OCI-LY7 (cell line): Measurements from ENCODE around the gene GRB7. TPM values are rescaled to one million over a fixed set of nuclear protein-coding genes. Genes with fewer than 3 reads are reported as not detected.
A peak's percentile ranks its signal among the peaks of the same experiment; 100 is the strongest.

Experiments
- BruUV-seq: library from RNA; stranded (reverse); fragments of 400-500 nt; replicated peaks from 2 replicates; lab custom pipeline; 2021; lab: Mats Ljungman, UMichigan
- CTCF ChIA-PET: fragments of 300-600 bp; sonication (Branson Sonifier 250); formaldehyde crosslinking; loops from one replicate; lab custom pipeline; 2022; ENCODE audit warnings: antibody characterized with exemption; ENCODE audit not compliant: unreplicated experiment; lab: Charles Lee
- POLR2A ChIA-PET: fragments of 300-600 bp; sonication (Branson Sonifier 250); formaldehyde crosslinking; loops from one replicate; lab custom pipeline; 2022; ENCODE audit warnings: antibody characterized with exemption; lab: Charles Lee
- DNase-seq: peaks from one replicate; pipeline ENCODE4 v3.0.0-alpha.2; 2015; ENCODE audit warnings: low spot score
- H2AFZ ChIP-seq: fragments of 200-600 bp; sonication (generic), shearing (Covaris generic); 2 replicates; pipeline ENCODE4 v1.6.1; 2014; ENCODE audit warnings: mild to moderate bottlenecking, antibody characterized with exemption, low read length, moderate library complexity
- H3K27ac ChIP-seq: fragments of 200-600 bp; sonication (generic); 2 replicates; pipeline ENCODE4 v1.5.1; 2014; ENCODE audit warnings: mixed run types, low read depth, mild to moderate bottlenecking, moderate library complexity, low read length, inconsistent platforms; ENCODE audit not compliant: poor library complexity, severe bottlenecking
- H3K36me3 ChIP-seq: fragments of 200-600 bp; sonication (generic); 2 replicates; pipeline ENCODE4 v1.6.1; 2014; ENCODE audit warnings: mild to moderate bottlenecking, antibody characterized with exemption, low read length, moderate library complexity, mixed read lengths; ENCODE audit not compliant: insufficient read depth
- H3K4me1 ChIP-seq: fragments of 200-600 bp; sonication (generic); 2 replicates; pipeline ENCODE4 v1.5.1; 2014; ENCODE audit warnings: mild to moderate bottlenecking, low read length; ENCODE audit not compliant: insufficient read depth, poor library complexity, severe bottlenecking
- H3K4me2 ChIP-seq: fragments of 200-600 bp; sonication (generic); 2 replicates; pipeline ENCODE4 v1.6.1; 2014; ENCODE audit warnings: mild to moderate bottlenecking, low read length
- H3K4me3 ChIP-seq: fragments of 200-600 bp; sonication (generic); 2 replicates; pipeline ENCODE4 v1.5.1; 2014; ENCODE audit warnings: mild to moderate bottlenecking, low read depth, low read length; ENCODE audit not compliant: poor library complexity, severe bottlenecking
- H3K79me2 ChIP-seq: fragments of 200-600 bp; sonication (generic); 2 replicates; pipeline ENCODE4 v1.6.1; 2016; ENCODE audit warnings: low read depth, mild to moderate bottlenecking, low read length, moderate library complexity, mixed read lengths; ENCODE audit not compliant: insufficient read depth
- H3K9me2 ChIP-seq: fragments of 200-600 bp; sonication (generic); 2 replicates; pipeline ENCODE4 v1.6.1; 2016; ENCODE audit warnings: mild to moderate bottlenecking, low read length, mixed read lengths; ENCODE audit not compliant: insufficient read depth
- H3K9me3 ChIP-seq: fragments of 200-600 bp; sonication (generic); 2 replicates; pipeline ENCODE4 v1.6.1; 2014; ENCODE audit warnings: mild to moderate bottlenecking, mixed run types, low read length, mixed read lengths
- H4K20me1 ChIP-seq: fragments of 200-600 bp; sonication (generic); 2 replicates; pipeline ENCODE4 v1.6.1; 2014; ENCODE audit warnings: mild to moderate bottlenecking, antibody characterized with exemption, low read length, moderate library complexity, mixed read lengths; ENCODE audit not compliant: insufficient read depth
- EZH2phosphoT487 ChIP-seq: fragments of 200-600 bp; sonication (generic); IDR thresholded peaks from 2 replicates; pipeline ENCODE4 v1.6.1; 2018; ENCODE audit warnings: low read depth, borderline replicate concordance, mild to moderate bottlenecking, mixed run types, antibody characterized with exemption, low read length, moderate library complexity, mixed read lengths
- intact Hi-C: fragments of 100-400 bp; cut with micrococcal nuclease; formaldehyde crosslinking; loops from one replicate; pipeline ENCODE4 v1.10.0; 2022; ENCODE audit not compliant: unreplicated experiment
- total RNA-seq, 2 experiments: library from RNA; depleted of rRNA in 1 of 2; stranded (reverse); fragments of >200 nt in 1 of 2; shearing (Covaris generic) in 1 of 2; gene quantifications; 2 replicates each; pipeline ENCODE4 v1.2.3, GENCODE V29; 2014 to 2022
- TF ChIP-seq, protein P1 (sequence below): fragments of 200-600 bp; sonication (generic); conservative IDR thresholded peaks from 2 replicates; pipeline ENCODE4 v1.5.1; 2014; ENCODE audit warnings: mild to moderate bottlenecking, antibody characterized with exemption, low read length, moderate library complexity, mixed read lengths

The GRB7 gene
- total RNA-seq, 2 experiments from 2014 or later, result 0.25 TPM; not detected in 1

DNA sequence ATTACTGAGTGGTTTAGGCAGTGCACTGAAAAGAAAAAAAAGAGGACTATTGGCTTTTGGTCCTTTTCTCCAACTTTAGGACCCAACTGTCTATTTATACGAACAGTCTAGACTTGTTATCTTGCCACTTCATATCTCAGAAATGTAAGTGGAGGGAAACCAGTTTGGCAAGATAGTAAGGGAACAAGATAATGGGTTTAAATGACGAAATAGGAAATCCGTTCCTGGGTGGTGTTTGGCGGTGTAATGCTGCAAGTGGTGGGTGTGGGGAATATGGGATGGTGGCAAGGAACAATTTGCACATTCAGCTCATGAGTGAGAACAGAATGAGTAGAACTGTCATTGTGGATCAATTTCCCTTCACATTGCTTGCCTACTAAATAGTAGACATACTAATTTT is 44.7 kb downstream of the GRB7 start:
- no peak for TF ChIP-seq EZH2phosphoT487
- TF ChIP-seq, protein P1, sequence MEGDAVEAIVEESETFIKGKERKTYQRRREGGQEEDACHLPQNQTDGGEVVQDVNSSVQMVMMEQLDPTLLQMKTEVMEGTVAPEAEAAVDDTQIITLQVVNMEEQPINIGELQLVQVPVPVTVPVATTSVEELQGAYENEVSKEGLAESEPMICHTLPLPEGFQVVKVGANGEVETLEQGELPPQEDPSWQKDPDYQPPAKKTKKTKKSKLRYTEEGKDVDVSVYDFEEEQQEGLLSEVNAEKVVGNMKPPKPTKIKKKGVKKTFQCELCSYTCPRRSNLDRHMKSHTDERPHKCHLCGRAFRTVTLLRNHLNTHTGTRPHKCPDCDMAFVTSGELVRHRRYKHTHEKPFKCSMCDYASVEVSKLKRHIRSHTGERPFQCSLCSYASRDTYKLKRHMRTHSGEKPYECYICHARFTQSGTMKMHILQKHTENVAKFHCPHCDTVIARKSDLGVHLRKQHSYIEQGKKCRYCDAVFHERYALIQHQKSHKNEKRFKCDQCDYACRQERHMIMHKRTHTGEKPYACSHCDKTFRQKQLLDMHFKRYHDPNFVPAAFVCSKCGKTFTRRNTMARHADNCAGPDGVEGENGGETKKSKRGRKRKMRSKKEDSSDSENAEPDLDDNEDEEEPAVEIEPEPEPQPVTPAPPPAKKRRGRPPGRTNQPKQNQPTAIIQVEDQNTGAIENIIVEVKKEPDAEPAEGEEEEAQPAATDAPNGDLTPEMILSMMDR, result no peak
- 0 out of 2 replicates have a peak overlapping the region, but pooled peaks have one; percentile 60 for H3K4me2 ChIP-seq
- no TSS peak for BruUV-seq
- H3K4me1 ChIP-seq, result peaks cover 83% of the 10 kb centered on the region
- H4K20me1 ChIP-seq, result no peaks in the 10 kb centered on the region
- ChIA-PET POLR2A (interaction anchor here (0.6 to 7.5 kb wide), 4 partner anchors 10 to 323 kb away, joined by 3 to 70 read pairs (median 14); no protein-coding TSS in a partner anchor), CTCF (no interaction called here)
- no peak for DNase-seq
- H3K4me3 ChIP-seq, result no peak overlapping the region
- H2AFZ ChIP-seq, result no peak overlapping the region
- H3K9me2 ChIP-seq, result no peaks in the 10 kb centered on the region
- no peaks in the 10 kb centered on the region for H3K9me3 ChIP-seq
- H3K27ac ChIP-seq, result peak overlapping the region; percentile 5
- intact Hi-C loops, result no loop called here
- peaks cover 73% of the 10 kb centered on the region for H3K79me2 ChIP-seq
- H3K36me3 ChIP-seq, result peaks cover 88% of the 10 kb centered on the region

DNA sequence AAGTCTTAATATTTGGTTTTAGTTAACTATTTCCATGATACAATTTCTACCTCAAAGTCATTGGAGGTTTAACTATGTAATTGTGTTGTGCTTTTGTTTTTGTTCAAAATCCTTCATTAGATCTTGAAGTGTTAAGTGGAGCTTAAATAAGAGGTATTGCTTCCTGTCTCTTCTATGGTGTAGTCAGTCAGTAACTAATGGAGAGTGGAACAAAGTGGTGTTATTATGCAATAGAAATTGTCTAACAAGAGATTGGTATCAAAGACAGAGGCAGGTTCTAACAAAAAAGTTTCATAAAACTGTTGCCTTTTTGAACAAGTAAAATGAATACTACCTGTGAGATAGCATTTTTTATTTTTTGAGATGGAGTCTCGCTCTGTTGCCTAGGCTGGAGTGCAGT is 45.2 kb downstream of the GRB7 start:
- H3K36me3 ChIP-seq, result peaks cover 89% of the 10 kb centered on the region
- no peak for DNase-seq
- H3K9me3 ChIP-seq, result no peaks in the 10 kb centered on the region
- intact Hi-C loops, result no loop called here
- no TSS peak for BruUV-seq
- H3K4me3 ChIP-seq, result no peak overlapping the region
- H3K4me2 ChIP-seq, result no peak overlapping the region; the same call in 1 of the 2 replicates
- no peaks in the 10 kb centered on the region for H3K9me2 ChIP-seq
- no peaks in the 10 kb centered on the region for H4K20me1 ChIP-seq
- no peak for TF ChIP-seq EZH2phosphoT487
- TF ChIP-seq, protein P1, result no peak
- H2AFZ ChIP-seq, result no peak overlapping the region
- ChIA-PET CTCF (no interaction called here), POLR2A (interaction anchor here (0.6 to 7.5 kb wide), 2 partner anchors 10 to 70 kb away, joined by 3 to 70 read pairs; no protein-coding TSS in a partner anchor)
- H3K4me1 ChIP-seq, result peaks cover 84% of the 10 kb centered on the region
- peaks cover 72% of the 10 kb centered on the region for H3K79me2 ChIP-seq
- H3K27ac ChIP-seq, result peak overlapping the region; percentile 5

DNA sequence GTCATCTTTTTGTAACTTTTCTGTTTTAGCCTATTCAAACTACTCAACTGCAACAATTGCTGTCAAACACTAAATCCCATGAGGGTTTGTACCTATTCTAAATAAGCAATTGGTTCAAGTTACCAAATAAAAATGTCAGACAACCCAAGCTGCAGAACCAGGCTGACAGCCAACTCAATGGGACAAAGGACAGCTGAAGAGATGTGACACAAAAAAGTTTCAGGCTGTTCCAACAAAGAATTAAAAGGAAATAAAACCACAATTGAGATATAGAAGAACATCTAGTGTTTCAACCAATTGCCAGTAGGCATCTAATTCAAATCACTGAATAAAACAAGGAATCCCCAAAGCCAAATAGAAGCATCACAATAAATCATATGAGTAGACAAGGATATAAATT is 49.3 kb downstream of the GRB7 start:
- Histone ChIP-seq H3K36me3 (peaks cover 98% of the 10 kb centered on the region), H4K20me1 (no peaks in the 10 kb centered on the region), H2AFZ (no peak overlapping the region), H3K9me3 (no peaks in the 10 kb centered on the region), H3K4me2 (peak overlapping the region; percentile 37), H3K9me2 (no peaks in the 10 kb centered on the region), H3K4me3 (no peak overlapping the region), H3K79me2 (peaks cover 53% of the 10 kb centered on the region; the same call in 1 of the 2 replicates), H3K4me1 (peaks cover 78% of the 10 kb centered on the region), H3K27ac (peak overlapping the region; percentile 56)
- TF ChIP-seq, protein P1, result no peak
- no peak for TF ChIP-seq EZH2phosphoT487
- ChIA-PET CTCF (no interaction called here), POLR2A (interaction anchor here (0.9 to 2.2 kb wide), 3 partner anchors 9 to 16 kb away, joined by 3 to 11 read pairs (median 3); no protein-coding TSS in a partner anchor)
- DNase-seq, result no peak
- BruUV-seq, result no TSS peak
- intact Hi-C loops, result no loop called here
